Activated CD4-positive, alpha-beta T cell treated with anti-CD3 and anti-CD28 coated beads, Interleukin-2, amount 50 U/mL, for 4 hours (primary cell): ENCODE data around the gene GNAI3.

Experiments used
- DNase-seq, 2 experiments: peaks; one replicate each; pipeline ENCODE4 v3.0.0-alpha.2; 2020

GNAI3 gene

GRCh38 chr1:109625176-109625575, 76.8 kb downstream of the GNAI3 start:
- no peak for DNase-seq

DNA sequence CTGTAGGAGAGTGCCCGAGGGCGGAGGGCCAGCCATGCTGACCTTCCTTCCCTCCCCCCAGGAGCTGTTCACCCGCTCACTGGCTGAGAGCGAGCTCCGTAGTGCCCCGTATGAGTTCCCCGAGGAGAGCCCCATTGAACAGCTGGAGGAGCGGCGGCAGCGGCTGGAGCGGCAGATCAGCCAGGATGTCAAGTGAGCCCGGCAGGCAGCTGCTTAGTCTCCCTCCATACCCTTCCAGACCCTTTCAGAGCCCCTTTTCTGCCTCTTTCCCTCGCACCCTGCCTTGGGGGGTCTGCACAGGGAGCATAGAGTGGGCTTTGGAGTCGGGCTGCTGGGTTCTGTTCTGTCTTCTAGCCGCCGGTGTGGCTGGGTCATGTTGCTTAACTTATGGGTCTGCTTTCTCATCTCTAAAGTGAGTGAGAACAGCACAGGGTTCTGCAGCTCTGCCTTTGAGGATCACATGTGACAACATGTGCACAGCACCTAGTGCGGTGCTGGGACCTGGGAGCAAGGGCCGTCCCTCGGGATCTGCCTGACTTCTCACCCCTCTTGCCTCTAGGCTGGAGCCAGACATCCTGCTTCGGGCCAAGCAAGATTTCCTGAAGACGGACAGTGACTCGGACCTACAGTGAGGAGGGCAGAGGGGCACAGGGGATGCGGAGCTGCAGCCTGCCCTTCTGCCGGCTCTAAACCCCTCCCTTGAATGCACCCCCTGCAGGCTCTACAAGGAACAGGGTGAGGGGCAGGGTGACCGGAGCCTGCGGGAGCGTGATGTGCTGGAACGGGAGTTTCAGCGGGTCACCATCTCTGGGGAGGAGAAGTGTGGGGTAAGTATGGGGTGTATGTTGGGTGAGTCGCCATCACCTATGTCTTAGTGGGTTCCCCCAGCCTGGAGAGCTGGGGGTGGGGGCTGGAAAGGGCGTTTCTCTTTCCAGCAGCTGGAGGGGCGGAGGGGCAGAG, 77.5 kb downstream of the GNAI3 start:
- DNase-seq = no peak

- DNase-seq = no peak
These were observed 78.4 kb downstream of the GNAI3 start for GRCh38 chr1:109626682-109627408.

DNA sequence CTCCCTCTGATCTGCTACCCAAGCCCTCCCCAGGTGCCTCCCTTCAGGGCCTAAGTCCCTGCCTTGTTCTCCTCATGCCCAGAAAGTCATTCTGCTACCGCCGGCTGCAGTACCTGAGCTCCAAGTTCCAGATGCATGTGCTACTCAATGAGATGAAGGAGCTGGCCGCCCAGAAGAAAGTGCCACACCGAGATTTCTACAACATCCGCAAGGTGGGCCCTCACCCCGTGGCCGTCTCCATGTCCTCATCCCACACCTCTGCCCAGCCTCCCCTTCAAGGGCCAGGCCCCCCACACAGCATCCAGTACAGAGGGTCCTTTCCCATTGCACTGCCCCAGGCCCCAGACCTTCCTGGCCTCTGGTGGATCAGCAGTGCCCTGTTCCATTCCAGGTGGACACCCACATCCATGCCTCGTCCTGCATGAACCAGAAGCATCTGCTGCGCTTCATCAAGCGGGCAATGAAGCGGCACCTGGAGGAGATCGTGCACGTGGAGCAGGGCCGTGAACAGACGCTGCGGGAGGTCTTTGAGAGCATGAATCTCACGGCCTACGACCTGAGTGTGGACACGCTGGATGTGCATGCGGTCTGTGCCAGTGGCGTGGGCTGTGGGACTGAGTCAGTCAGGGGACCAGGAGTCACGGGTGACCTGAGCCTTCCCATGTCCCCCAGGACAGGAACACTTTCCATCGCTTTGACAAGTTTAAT, 79.4 kb downstream of the GNAI3 start:
- no peak for DNase-seq

DNA sequence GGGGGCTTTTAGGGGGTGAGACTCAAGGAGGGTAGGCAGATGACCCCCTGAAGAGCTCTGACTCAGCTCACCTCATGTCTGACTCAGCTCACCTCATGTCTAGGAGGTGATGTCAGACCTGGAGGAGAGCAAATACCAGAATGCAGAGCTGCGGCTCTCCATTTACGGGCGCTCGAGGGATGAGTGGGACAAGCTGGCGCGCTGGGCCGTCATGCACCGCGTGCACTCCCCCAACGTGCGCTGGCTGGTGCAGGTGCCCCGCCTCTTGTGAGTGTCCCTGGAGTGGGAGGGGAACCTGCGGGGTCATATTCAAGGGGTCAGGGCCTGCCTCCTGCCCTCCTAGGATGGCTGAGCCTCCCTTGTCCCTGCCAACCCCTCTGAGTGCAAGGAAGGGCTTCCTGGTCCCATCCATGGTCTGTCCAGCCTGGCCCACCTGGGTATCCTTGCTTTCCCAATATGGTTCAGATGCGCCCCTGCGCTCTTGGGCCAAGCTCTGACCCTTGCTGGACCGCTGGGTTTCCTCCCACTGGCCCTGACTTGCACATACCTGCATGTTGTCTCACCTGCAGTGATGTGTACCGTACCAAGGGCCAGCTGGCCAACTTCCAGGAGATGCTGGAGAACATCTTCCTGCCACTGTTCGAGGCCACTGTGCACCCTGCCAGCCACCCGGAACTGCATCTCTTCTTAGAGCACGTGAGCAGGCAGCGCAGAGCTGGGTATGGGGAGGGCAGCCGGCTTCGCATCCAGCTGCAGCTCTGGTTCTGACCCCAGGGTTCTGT, 80.3 kb downstream of the GNAI3 start:
- no peak for DNase-seq

- no peak for DNase-seq
These were observed 81.1 kb downstream of the GNAI3 start for GRCh38 chr1:109629372-109630030.

GRCh38 chr1:109630081-109630897, 81.9 kb downstream of the GNAI3 start:
- DNase-seq = peak in 1 of 2 experiments; percentile 28

DNA sequence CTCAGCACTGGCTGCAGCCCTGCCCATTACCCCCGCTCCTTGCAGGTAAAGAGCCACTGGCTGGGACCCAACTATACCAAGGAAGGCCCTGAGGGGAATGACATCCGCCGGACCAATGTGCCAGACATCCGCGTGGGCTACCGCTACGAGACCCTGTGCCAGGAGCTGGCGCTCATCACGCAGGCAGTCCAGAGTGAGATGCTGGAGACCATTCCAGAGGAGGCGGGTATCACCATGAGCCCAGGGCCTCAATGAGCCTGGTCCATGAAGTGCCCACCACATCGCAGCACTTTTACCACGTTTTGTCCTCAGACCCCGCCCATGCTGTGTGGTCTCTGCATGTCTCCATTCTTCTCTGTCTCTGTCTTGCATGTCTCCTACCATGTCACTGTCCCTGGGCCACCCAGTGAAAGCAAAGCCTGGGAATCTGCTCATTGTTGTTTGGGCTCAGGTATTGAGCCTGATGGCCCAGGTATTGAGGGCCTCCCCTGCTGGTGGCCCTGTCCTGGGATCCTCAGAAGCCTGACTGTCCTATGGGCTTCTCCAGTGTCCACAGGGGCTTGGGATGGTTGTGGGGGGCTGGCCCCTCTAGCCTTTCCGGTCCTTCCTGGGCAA, 82.6 kb downstream of the GNAI3 start:
- no peak for DNase-seq

DNA sequence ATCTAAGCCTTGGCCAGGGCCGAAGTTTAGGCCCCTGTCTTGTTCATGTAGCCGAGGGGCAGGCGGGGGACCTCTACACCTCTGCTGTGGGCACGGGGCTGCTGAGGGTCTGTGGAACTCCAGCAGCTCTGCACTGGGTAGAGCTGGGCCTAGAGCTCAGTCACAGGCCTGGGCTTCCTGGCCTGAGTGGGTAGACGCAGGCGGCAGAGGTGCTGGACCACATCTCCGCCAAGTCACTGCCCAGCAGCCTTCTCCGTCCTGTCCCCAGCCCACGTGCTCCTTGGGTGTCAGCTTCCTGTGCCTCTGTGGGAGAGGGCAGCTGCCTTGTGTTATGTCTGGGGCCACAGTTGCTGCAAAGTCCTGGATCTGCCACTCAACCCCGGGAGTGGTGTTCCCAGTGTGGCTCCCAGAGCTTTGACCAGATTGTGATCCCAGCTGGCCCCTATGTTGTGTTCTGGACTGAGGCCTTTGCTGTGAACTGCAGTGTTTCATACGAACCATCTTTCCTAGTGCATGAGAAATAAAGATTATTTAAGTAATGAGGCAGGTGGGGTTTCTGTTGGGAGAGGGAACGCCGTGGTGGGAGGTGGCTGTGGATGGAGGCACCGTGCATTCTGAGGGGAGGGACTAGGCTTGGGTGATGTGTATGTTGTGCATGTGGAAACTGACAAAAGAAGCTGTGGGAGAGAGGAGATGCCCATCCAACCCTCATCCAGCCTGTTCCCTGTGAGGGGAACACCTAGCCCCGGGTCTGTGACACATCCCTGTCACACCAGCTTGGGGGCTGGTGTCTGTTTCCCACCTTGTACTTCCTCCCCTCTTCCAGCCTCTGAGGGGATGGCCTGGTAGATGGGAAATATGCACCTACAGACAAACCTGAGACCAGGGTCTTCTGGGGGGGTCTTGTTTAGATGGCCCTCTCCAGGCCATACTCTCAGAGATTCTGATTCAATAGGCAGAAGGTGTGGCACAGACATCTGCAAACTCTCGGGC, 83.4 kb downstream of the GNAI3 start:
- DNase-seq = no peak

- no peak for DNase-seq
These were observed 84.4 kb downstream of the GNAI3 start for GRCh38 chr1:109632671-109633346.

GRCh38 chr1:109634292-109634691, 85.9 kb downstream of the GNAI3 start:
- DNase-seq = no peak

DNA sequence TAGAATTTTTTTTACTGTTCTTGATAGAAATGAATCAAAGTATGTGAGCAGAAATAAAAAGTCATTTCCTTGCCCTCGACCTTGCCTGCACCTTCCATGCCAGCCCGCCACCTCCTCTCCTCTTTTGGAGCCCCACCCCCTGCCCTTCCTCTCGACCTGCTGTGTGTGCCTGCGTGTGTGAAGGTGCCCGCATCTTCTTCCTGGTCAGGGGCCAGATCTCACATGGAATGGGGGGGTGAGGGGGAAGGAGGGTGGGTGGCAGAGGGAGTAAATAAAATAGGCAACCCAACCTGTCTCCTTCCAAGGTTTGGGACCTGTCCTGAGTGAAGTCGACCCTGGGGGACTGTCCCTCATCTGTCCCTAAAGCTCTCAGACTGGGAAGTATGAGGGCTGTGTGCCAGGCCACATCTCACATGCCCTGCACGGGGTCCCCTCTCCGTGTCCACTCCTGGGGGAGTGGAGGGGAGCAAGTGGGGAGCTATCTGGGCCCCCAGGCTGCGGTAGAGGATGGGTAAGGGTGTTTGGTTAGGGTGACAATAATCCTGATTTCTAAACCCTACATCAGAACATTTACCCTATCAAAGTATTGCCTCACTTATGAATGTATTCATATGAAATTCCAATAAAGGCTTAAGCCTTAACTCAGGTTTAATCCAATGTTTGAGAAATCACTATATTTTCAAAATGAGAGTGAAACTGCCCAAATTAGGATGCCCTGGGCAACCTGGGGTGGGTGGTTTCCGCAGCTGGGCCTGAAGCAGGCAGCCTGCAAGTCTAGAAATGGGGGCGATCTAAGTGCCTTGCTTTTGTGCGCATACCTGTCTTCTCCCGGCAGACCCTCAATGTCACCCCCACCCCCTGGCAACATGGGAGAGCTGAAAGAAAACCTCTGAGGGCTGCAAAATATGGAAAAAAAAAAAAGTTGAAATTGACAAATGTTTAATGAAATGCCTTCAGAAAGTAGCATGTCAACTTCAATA, 86.6 kb downstream of the GNAI3 start:
- DNase-seq = no peak

DNA sequence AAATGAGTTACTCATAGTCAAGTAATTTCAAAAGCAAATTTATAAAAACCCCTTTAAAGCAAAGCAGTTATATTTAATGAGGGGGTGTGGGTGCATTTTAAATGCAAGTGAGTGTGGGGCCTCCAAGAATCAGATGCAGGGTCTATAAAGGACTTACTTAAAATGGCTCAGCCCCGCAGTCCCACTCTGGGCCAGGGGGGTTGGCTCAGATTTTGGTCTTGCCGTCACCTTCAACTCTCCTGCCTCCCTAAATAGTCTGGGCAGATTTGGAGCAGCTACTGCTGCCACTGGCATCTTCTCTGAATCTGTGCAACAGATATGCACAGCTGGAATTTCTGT, 87.4 kb downstream of the GNAI3 start:
- no peak for DNase-seq

DNA sequence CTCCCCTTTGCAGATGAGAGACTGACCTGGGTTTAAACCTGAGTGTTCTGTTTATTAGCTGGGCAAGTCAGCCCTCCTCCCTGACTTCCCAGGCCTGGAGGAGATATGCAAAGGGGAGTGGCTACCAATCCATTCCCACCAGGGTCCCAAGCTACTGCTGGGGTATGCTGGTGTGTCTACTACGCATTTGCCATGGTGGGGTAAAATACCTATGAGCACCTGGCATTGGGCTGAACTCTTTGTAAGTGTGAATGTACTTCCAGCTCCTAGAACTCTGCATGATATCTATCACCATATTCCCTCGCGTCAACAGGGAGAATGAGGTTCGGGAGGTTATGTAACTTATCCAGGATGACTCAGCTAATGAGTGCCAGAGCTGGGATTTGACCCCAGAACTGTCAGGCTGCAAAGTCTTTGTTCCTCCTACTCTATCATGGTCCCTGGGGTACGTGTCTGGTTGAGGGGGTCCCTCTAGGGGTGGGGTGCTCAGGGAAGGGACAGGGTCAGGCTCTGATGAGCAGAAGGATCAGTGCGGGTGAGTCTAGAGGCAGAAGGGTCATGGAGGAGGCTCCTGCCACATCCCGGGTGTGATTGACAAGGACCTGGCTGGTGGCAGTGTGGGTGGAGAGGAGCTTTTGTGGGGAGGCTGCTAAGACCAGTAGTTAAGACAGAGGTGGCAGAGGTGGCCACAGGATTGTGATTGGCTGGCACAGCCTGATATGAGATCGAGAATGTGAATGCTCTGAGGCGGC, 88.0 kb downstream of the GNAI3 start:
- no peak for DNase-seq

DNA sequence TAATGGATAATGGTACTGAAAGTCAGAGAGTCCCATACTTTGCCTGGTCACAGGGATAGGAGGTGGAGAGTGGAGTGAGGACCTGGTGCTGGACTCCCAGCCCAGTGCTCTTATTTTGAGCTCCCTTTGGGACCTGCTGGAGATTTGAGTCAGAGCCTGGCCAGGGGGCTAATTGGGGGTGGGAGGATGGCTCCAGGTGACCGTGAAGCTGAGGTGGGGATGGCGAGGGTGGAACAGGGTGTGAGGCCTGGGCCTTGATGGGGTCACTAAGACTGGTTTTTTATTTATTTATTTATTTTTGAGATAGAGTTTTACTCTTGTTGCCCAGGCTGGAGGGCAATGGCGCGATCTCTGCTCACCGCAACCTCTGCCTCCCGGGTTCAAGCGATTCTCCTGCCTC, 89.0 kb downstream of the GNAI3 start:
- DNase-seq = no peak

GRCh38 chr1:109639063-109639840, 90.8 kb downstream of the GNAI3 start:
- DNase-seq = no peak
